Prostate gland (tissue), 2 donors: Measurements from ENCODE around the gene TRPV4. TPM values are rescaled to one million over a fixed set of nuclear protein-coding genes. Genes with fewer than 3 reads are reported as not detected.

ENCODE experiments used
- DNase-seq: peaks from one replicate; pipeline ENCODE4 v3.0.0-alpha.2; 2019; ENCODE audit warnings: low spot score
- H3K27ac ChIP-seq, 2 donors: fragments of 200-600 bp; sonication (generic); 2 replicates each; pipeline ENCODE4 v1.5.1; 2017 to 2019
- H3K27me3 ChIP-seq: fragments of 200-600 bp; sonication (generic); replicated peaks from 2 replicates; pipeline ENCODE4 v1.5.1; 2019; ENCODE audit not compliant: insufficient read depth
- H3K36me3 ChIP-seq, 2 donors: fragments of 200-600 bp; sonication (generic); 1 replicate in 1 of 2; 2 replicates in 1 of 2; pipeline versions ENCODE4 v1.5.1 to v1.8.1; 2017 to 2019
- H3K4me1 ChIP-seq: fragments of 200-600 bp; sonication (generic); replicated peaks from 2 replicates; pipeline ENCODE4 v1.5.1; 2019
- H3K4me3 ChIP-seq, 2 donors: fragments of 200-600 bp; sonication (generic); 2 replicates each; pipeline ENCODE4 v1.5.1; 2017 to 2019
- H3K9me3 ChIP-seq: fragments of 200-600 bp; sonication (generic); 2 replicates; pipeline ENCODE4 v1.5.1; 2017
- POLR2A ChIP-seq: fragments of 450-650 bp; IDR thresholded peaks from one replicate; pipeline ENCODE4 v1.6.1; 2016; ENCODE audit warnings: antibody characterized with exemption, mild to moderate bottlenecking
- POLR2AphosphoS5 ChIP-seq: sonication (generic); formaldehyde crosslinking; IDR thresholded peaks from one replicate; pipeline ENCODE4 v1.6.1; 2017; ENCODE audit warnings: antibody characterized with exemption
- WGBS: methylation state at CpG from one replicate; pipeline ENCODE4 v1.1.5; 2018; 5-methylcytosine and 5-hydroxymethylcytosine counted together
- intact Hi-C: fragments of 100-400 bp; cut with DNase I; formaldehyde crosslinking; loops from one replicate; pipeline ENCODE4 v1.14.2; 2022
- total RNA-seq, 2 donors: library from RNA; depleted of rRNA; stranded (reverse); fragments of >200 nt; gene quantifications; one replicate each; pipeline ENCODE4 v1.1.0, GENCODE V29; 2016
- TF ChIP-seq, protein P1 (sequence below), 4 experiments: fragments of 200-600 bp in 2 of 4; fragments of 450-650 bp in 2 of 4; sonication (generic) in 2 of 4; IDR thresholded peaks; 1 replicate in 3 of 4; 2 replicates in 1 of 4; pipeline ENCODE4 v1.5.1; 2016 to 2019; ENCODE audit warnings: antibody characterized with exemption in 4 of 4, mild to moderate bottlenecking in 2 of 4, moderate library complexity in 2 of 4

TRPV4 gene
- total RNA-seq, 2 donors from 2014 or later, result 4.6 to 8.0 TPM

DNA sequence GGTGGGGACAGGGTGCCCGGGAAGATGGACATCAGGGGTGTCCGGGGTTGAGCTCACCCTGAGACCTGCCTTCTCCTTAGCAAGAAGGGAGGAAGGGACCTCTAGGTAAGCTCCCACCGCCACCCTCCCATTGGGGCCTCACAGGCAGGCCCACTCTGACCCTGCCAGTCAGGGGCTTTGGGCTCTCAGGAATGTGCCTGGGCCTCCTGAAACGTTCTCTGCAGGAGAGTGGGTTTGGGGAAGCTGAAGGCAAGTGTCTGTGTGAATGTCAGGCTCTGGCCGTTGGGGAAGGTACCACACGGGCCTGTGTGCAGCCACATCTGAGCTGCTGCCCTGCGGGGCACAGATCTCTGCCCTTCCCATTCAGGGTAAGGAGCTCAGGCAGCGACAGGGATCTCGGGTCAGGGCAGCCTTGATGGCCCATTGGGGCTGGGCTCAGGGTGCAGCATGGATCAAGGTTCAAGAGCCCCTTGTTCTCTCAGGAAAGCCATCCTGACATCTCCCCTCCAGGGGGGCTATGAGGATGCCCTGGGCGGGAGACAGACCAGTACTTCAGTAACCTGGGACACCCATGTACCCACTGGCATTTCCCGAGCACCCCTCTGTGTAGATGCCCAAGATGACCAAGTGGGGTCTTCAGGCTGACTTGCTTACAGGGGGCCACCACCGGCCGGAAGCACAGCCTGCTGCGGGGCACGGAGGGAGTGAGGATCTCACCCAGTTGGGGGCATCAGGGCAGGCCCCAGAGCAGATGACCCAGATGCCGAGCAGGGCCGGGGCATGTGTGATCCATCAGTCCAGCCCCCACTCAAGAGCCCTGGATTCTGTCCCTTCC, 89.9 kb downstream of the TRPV4 start:
- Histone ChIP-seq H3K4me1 (no peaks in the 10 kb centered on the region), H3K27me3 (no peaks in the 10 kb centered on the region), H3K4me3 (no peak overlapping the region), H3K9me3 (no peaks in the 10 kb centered on the region), H3K36me3 (no peaks in the 10 kb centered on the region), H3K27ac (no peak overlapping the region)
- WGBS, result 89% methylated on average over 16 of the region's 17 CpGs
- no peak for DNase-seq
- TF ChIP-seq POLR2A, result no peak
- TF ChIP-seq, protein P1, sequence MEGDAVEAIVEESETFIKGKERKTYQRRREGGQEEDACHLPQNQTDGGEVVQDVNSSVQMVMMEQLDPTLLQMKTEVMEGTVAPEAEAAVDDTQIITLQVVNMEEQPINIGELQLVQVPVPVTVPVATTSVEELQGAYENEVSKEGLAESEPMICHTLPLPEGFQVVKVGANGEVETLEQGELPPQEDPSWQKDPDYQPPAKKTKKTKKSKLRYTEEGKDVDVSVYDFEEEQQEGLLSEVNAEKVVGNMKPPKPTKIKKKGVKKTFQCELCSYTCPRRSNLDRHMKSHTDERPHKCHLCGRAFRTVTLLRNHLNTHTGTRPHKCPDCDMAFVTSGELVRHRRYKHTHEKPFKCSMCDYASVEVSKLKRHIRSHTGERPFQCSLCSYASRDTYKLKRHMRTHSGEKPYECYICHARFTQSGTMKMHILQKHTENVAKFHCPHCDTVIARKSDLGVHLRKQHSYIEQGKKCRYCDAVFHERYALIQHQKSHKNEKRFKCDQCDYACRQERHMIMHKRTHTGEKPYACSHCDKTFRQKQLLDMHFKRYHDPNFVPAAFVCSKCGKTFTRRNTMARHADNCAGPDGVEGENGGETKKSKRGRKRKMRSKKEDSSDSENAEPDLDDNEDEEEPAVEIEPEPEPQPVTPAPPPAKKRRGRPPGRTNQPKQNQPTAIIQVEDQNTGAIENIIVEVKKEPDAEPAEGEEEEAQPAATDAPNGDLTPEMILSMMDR (IDR thresholded peaks at IDR 0.05), result no peak
- no peak for TF ChIP-seq POLR2AphosphoS5
- intact Hi-C loops, result no loop called here

DNA sequence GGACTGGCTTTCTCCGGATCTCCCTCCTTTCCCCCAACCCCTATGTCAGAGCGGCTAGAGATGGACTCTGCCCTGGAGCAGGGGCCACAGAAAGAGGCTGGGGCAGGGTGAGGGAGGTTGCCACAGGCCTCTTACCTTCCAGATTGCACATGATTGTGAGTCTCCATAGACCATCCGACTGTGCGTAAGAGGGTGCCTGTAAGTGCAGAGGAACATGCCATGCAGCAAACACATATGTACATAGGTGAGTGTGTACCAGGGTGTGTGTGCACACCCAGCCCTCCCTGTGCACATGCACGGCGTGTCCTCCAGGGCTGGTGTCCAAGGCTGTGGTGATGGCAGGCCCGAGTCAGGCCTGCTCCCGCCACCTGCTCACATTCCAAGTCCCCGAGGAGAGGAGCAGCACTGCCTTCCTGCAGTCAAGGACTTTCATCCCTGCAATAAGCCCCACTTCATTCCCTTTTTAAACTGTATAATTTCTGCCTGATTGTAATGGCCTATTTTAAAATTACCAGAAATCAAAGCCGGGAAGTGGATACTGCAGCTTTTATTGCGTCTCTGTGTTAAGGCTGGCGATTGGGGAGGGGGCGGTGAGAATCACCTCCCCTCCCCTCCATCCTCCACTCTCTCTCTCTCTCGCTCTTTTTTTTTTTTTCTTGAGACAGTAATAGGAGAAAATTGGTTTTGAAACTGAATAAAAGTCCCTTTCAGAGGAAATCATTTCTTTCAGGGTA, 91.1 kb downstream of the TRPV4 start:
- WGBS, result 82% methylated on average over 14 of the region's 14 CpGs
- no peak for TF ChIP-seq POLR2A
- TF ChIP-seq POLR2AphosphoS5, result no peak
- TF ChIP-seq, protein P1 (IDR thresholded peaks at IDR 0.05), result no peak

DNA sequence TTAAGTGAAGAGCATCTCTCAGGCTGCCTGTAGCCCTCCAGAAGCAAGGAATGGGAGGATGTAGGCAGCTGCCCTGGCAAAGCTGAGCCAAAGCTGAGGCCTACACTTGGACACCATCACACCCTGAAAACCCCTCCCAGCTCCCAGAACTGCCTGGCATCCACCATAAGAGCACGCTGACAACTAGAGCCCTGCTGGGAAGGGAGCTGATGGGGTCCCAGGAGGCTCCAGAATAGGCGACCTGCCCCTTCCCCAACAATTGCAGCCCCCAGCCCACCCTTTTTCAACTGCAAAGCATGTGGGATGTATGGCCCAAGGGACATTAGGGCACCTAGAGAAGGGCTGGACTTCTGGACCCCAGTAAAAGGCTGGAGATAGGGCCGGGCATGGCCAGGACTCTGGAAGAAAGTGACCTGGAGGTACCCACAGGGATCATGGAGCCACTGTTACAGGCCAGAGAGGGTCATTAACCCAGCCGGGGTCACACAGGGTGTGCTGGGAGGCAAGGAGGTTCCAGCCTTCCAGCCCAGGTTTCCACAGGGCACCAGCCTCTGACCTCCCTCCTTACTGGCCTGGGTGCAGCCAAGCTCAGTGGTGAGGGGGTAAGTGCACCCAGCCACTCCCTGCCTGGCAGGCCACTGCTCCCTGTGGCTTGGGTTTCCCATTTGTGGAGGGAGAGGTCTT, 91.8 kb downstream of the TRPV4 start:
- H3K4me3 ChIP-seq, result no peak overlapping the region
- H3K9me3 ChIP-seq, result no peaks in the 10 kb centered on the region
- no peak for TF ChIP-seq POLR2A
- TF ChIP-seq, protein P1 (IDR thresholded peaks at IDR 0.05), result no peak
- no peak for TF ChIP-seq POLR2AphosphoS5
- DNase-seq, result no peak
- 89% methylated on average over 4 of the region's 4 CpGs for whole genome bisulfite sequencing
- intact Hi-C loops, result no loop called here
- H3K27ac ChIP-seq, result no peak overlapping the region
- no peaks in the 10 kb centered on the region for H3K36me3 ChIP-seq
- H3K27me3 ChIP-seq, result no peaks in the 10 kb centered on the region
- H3K4me1 ChIP-seq, result no peaks in the 10 kb centered on the region

More for the DNA sequence above, 91.1 kb downstream of the TRPV4 start:
- Histone ChIP-seq H3K9me3 (no peaks in the 10 kb centered on the region), H3K27me3 (no peaks in the 10 kb centered on the region), H3K36me3 (no peaks in the 10 kb centered on the region), H3K4me1 (no peaks in the 10 kb centered on the region), H3K27ac (no peak overlapping the region), H3K4me3 (no peak overlapping the region)
- no peak for DNase-seq
- intact Hi-C loops, result no loop called here

DNA sequence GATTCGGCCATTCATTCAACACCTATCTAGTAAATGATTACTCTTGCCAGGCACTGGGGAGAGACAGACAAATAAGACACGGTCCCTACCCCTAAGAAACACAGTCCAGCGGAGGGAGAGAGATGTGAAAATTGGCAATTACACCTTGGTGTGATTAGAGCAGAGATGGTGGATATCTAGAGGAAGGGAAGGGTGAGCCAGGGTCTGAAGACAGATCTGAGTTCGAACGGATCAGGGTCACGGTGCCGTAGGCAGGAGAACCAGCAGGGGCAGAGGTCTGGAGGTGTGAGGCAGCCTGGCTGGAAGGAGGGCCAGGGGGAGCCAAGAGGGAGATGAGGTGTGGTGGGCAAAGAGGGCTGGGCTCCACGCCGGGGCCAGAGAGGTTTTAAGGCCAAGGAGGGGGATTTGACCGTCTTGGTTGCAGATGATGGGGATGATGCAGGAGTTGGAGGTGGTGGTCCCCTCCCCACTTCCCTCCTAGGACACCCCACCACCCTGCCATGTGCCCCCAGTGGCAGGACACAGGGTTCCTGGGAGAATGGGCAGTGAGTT, 92.4 kb downstream of the TRPV4 start:
- Histone ChIP-seq H3K27ac (no peak overlapping the region), H3K4me1 (no peaks in the 10 kb centered on the region), H3K4me3 (no peak overlapping the region), H3K36me3 (no peaks in the 10 kb centered on the region), H3K27me3 (no peaks in the 10 kb centered on the region), H3K9me3 (no peaks in the 10 kb centered on the region)
- intact Hi-C loops, result no loop called here
- TF ChIP-seq POLR2A (no peak), POLR2AphosphoS5 (no peak)
- TF ChIP-seq, protein P1 (IDR thresholded peaks at IDR 0.05), result no peak
- WGBS, result 90% methylated on average over 10 of the region's 10 CpGs
- DNase-seq, result no peak
